Stimulated activated CD4-positive, alpha-beta T cell treated with anti-CD3 and anti-CD28 coated beads, Interleukin-4, amount 100 ng/mL, for 1 hour (primary cell): Measurements from ENCODE around the gene FAM241A.
"Not testable (repeated sequence)": the region's sequence is repeated elsewhere in the genome, so short reads cannot be mapped to it uniquely, and the experiment has no call there.

Experiments
- DNase-seq: peaks from one replicate; pipeline ENCODE4 v3.0.0-alpha.2; 2020

FAM241A gene

GRCh38 chr4:112140536-112140935 is 4.7 kb upstream of the FAM241A start:
- DNase-seq = no peak

- DNase-seq = no peak
Measured at GRCh38 chr4:112141366-112142138, 3.7 kb upstream of the FAM241A start.

- DNase-seq = no peak
Measured at GRCh38 chr4:112142182-112142581, 3.1 kb upstream of the FAM241A start.

- no peak for DNase-seq
Measured at GRCh38 chr4:112143781-112144180, 1.5 kb upstream of the FAM241A start.

GRCh38 chr4:112144546-112145325 is 518 bp upstream of the FAM241A start:
- DNase-seq = peak; percentile 1

GRCh38 chr4:112145790-112146501 is 692 bp downstream of the FAM241A start:
- DNase-seq = peak; percentile 77

GRCh38 chr4:112146502-112146813 is 1.2 kb downstream of the FAM241A start:
- no peak for DNase-seq

- DNase-seq = no peak
Measured at GRCh38 chr4:112147697-112148096, 2.4 kb downstream of the FAM241A start.

- DNase-seq = no peak
Measured at GRCh38 chr4:112150920-112151319, 5.7 kb downstream of the FAM241A start.

GRCh38 chr4:112152521-112152920 is 7.3 kb downstream of the FAM241A start:
- no peak for DNase-seq

- DNase-seq = peak; percentile 11
Measured at GRCh38 chr4:112153211-112153791, 8.0 kb downstream of the FAM241A start.

GRCh38 chr4:112156112-112156511 is 10.9 kb downstream of the FAM241A start:
- no peak for DNase-seq

GRCh38 chr4:112156553-112156952 is 11.3 kb downstream of the FAM241A start:
- no peak for DNase-seq

- DNase-seq = not testable (repeated sequence)
Measured at GRCh38 chr4:112163706-112164105, 18.5 kb downstream of the FAM241A start.

- no peak for DNase-seq
Measured at GRCh38 chr4:112167794-112168193, 22.5 kb downstream of the FAM241A start.

GRCh38 chr4:112168719-112169500 is 23.7 kb downstream of the FAM241A start:
- no peak for DNase-seq

- no peak for DNase-seq
Measured at GRCh38 chr4:112170451-112170993, 25.3 kb downstream of the FAM241A start.

GRCh38 chr4:112171051-112171763 is 26.0 kb downstream of the FAM241A start:
- not testable (repeated sequence) for DNase-seq

GRCh38 chr4:112172180-112172579 is 26.9 kb downstream of the FAM241A start:
- DNase-seq = no peak

- no peak for DNase-seq
Measured at GRCh38 chr4:112173593-112174558, 28.6 kb downstream of the FAM241A start.
